GM12891 (cell line): ENCODE data around the gene GAP43.

ENCODE experiments used
- POLR2A ChIP-seq: IDR thresholded peaks from 2 replicates; pipeline ENCODE4 v1.6.1; 2011; ENCODE audit warnings: low read depth, low read length, control low read depth
- POLR2AphosphoS5 ChIP-seq: IDR thresholded peaks from 2 replicates; pipeline ENCODE4 v1.6.1; 2011; ENCODE audit warnings: low read depth, low read length, control low read depth

DNA sequence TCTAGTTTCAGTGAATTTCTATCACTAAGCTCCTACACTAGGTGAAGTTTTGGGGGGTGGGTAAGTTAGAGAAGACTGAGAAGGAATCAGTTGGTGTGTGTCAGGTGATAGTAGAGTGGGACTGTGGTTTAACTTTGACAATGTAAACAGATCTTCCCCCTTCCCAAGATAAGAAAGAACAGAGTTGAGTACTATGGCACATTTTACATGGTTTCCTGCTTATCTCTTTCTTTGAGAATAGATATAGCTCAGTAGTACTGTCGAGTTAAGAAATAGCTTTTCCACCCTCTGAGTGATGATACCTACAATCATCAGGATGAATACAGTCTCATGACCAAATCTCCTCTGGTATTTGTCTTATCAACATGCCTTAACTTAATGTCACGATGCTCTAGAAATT lies 42.8 kb downstream of the GAP43 start:
- TF ChIP-seq POLR2A (no peak), POLR2AphosphoS5 (no peak)
